Heart left ventricle (tissue), 16 donors: ENCODE results near the gene CNDP2. TPM values are rescaled to one million over a fixed set of nuclear protein-coding genes. Genes with fewer than 3 reads are reported as not detected.

ENCODE experiments used
- ATAC-seq, 4 donors: fragments of 200-7000 bp; cut with Tn5 transposase; one replicate each; pipeline ENCODE4 v1.9.1; 2020 to 2022; ENCODE audit warnings: moderate library complexity in 4 of 4, mild to moderate bottlenecking in 3 of 4, moderate number of reproducible peaks in 1 of 4
- DNase-seq, 5 donors: peaks; one replicate each; pipeline ENCODE4 v3.0.0-alpha.2; 2020
- H3K27ac ChIP-seq, 12 donors: fragments of 200-600 bp; sonication (generic) in 4 of 12; one replicate each; pipeline versions ENCODE4 v1.5.0 to v1.8.0; 2016 to 2022; ENCODE audit warnings: mild to moderate bottlenecking in 2 of 12
- H3K27me3 ChIP-seq, 9 donors: fragments of 200-600 bp; sonication (generic) in 2 of 9; one replicate each; pipeline versions ENCODE4 v1.5.1 to v1.8.0; 2016 to 2022; ENCODE audit warnings: mild to moderate bottlenecking in 3 of 9
- H3K36me3 ChIP-seq, 9 donors: fragments of 200-600 bp; sonication (generic) in 2 of 9; one replicate each; pipeline versions ENCODE4 v1.5.0 to v1.8.0; 2018 to 2022; ENCODE audit warnings: mild to moderate bottlenecking in 2 of 9
- H3K4me1 ChIP-seq, 12 donors: fragments of 200-600 bp; sonication (generic) in 4 of 12; one replicate each; pipeline versions ENCODE4 v1.5.0 to v1.8.0; 2016 to 2022; ENCODE audit warnings: mild to moderate bottlenecking in 3 of 12
- H3K4me3 ChIP-seq, 12 donors: fragments of 200-600 bp; sonication (generic) in 4 of 12; one replicate each; pipeline versions ENCODE4 v1.5.0 to v1.8.0; 2017 to 2022; ENCODE audit warnings: mild to moderate bottlenecking in 9 of 12, moderate library complexity in 4 of 12
- H3K9me3 ChIP-seq, 12 donors: fragments of 200-600 bp; sonication (generic) in 4 of 12; one replicate each; pipeline versions ENCODE4 v1.5.0 to v1.8.0; 2016 to 2022; ENCODE audit warnings: mild to moderate bottlenecking in 1 of 12
- POLR2A ChIP-seq, 2 donors: fragments of 450-650 bp; IDR thresholded peaks; one replicate each; pipeline ENCODE4 v1.6.1; 2017; ENCODE audit warnings: antibody characterized with exemption in 2 of 2, mild to moderate bottlenecking in 2 of 2, moderate library complexity in 2 of 2
- WGBS, 4 donors: extraction: QIAGEN DNeasy Blood & Tissue Kit in 2 of 4; methylation state at CpG; one replicate each; pipeline versions ENCODE4 v1.1.5 to v1.1.7; 2013 to 2018; 5-methylcytosine and 5-hydroxymethylcytosine counted together
- intact Hi-C, 10 donors: fragments of 100-400 bp; cut with DNase I; formaldehyde crosslinking; loops; one replicate each; pipeline versions ENCODE4 v1.11.1 to v1.14.2; 2022
- polyA plus RNA-seq, 2 donors: library from polyadenylated mRNA; stranded (reverse); fragments of 200-250 nt; gene quantifications; one replicate each; pipeline ENCODE4 v1.2.3, GENCODE V29; 2013
- total RNA-seq, 9 donors: library from RNA; depleted of rRNA in 2 of 9; stranded (reverse); fragments of >200 nt in 2 of 9; fragmentation: NEBNext Ultra II Directional in 3 of 9; extraction: Animal tissue kit (Norgen Biotek cat#: 25700) in 3 of 9; gene quantifications; one replicate each; pipeline versions ENCODE4 v1.1.0 to v1.2.4, GENCODE V29; 2016 to 2023
- TF ChIP-seq, protein P1 (sequence below), 12 donors: fragments of 200-600 bp; sonication (generic) in 4 of 12; IDR thresholded peaks; one replicate each; pipeline versions ENCODE4 v1.5.0 to v1.8.0; 2018 to 2022; ENCODE audit warnings: antibody characterized with exemption in 12 of 12, mild to moderate bottlenecking in 5 of 12
- donor health status: ischemic (EF 13 %, LVEDD 7.1; RV severe dilation, severe dysfunction).
- donor health status: healthy with polysubstance abuse.
- donor health status: DM: no; HTN: yes; CAD: no.
- donor health status: DM: no; HTN: no; CAD: no.
- donor health status: ischemic (EF 25% LVEDD 6.9; RV normal size, moderate dysfunction).
- donor health status: ischemic (EF 25% LVEDD 5.7; RV mildly dilated, moderate dysfunction).
- donor health status: healthy.
- donor health status: DM: yes; HTN: yes; CAD: no.
- donor health status: ischemic (EF 35%, LVEDD 5.7; RV mildly dilated, moderate dysfunction).
- donor health status: nonischemic (EF 11% LVEDD 7.7; RV severe dilation, severe dysfunction).
- donor health status: DM: yes; HTN: yes; CAD: no.
- donor health status: PGD.
- donor health status: ischemic (EF 29% LVEDD 5.4; RV normal size, mild dysfunction).
- donor health status: nonischemic (EF 23%, LVEDD 6.1; RV moderate dilation, normal function).

CNDP2 gene
- total and polyA plus RNA-seq, 11 donors, result 38.3 to 162 (median 76.3) TPM

DNA sequence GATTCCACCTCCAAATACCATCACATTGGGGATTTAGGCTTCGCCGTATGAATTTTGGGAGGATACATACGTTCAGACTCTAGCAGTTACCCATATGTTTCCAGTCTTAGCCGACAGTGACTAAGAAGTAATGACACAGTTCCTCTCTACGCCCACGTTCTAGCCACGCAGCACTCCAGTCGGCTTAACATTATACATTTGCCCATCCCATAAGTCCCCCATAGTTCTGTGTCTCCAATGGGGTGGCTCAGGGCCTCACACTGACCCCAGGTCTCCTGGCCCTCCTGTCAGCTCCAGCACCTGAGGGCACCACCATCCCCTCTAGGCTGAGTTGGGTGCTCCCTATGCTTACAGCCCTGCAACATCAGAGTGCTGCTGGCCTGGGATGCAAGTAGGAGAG is 18.4 kb upstream of the CNDP2 start:
- intact Hi-C loops, result loop anchor here in 9 of 10 donors (2.0 to 10.0 kb wide), 4 partner anchors 125 to 283 kb away; no protein-coding TSS in a partner anchor
- no peak overlapping the region for H3K27ac ChIP-seq
- peaks cover 0 to 35% (median 0%) of the 10 kb centered on the region in 12 donors for H3K4me1 ChIP-seq
- 84 to 89% (median 87%) methylated on average over 8 of the region's 8 CpGs for WGBS, 4 donors
- peaks cover 0 to under 1% (median 0%) of the 10 kb centered on the region in 9 donors for H3K27me3 ChIP-seq
- H3K9me3 ChIP-seq, result no peaks in the 10 kb centered on the region
- ATAC-seq (no peak), DNase-seq (no peak)
- H3K4me3 ChIP-seq, result no peak overlapping the region
- H3K36me3 ChIP-seq, result no peaks in the 10 kb centered on the region
- TF ChIP-seq, protein P1, sequence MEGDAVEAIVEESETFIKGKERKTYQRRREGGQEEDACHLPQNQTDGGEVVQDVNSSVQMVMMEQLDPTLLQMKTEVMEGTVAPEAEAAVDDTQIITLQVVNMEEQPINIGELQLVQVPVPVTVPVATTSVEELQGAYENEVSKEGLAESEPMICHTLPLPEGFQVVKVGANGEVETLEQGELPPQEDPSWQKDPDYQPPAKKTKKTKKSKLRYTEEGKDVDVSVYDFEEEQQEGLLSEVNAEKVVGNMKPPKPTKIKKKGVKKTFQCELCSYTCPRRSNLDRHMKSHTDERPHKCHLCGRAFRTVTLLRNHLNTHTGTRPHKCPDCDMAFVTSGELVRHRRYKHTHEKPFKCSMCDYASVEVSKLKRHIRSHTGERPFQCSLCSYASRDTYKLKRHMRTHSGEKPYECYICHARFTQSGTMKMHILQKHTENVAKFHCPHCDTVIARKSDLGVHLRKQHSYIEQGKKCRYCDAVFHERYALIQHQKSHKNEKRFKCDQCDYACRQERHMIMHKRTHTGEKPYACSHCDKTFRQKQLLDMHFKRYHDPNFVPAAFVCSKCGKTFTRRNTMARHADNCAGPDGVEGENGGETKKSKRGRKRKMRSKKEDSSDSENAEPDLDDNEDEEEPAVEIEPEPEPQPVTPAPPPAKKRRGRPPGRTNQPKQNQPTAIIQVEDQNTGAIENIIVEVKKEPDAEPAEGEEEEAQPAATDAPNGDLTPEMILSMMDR (IDR thresholded peaks at IDR 0.05), result no peak
- TF ChIP-seq POLR2A (IDR thresholded peaks at IDR 0.05), result no peak

GRCh38 chr18:74478316-74478715 is 17.8 kb upstream of the CNDP2 start:
- DNase-seq (no peak), ATAC-seq (no peak)
- Histone ChIP-seq H3K4me3 (no peak overlapping the region), H3K27ac (no peak overlapping the region), H3K36me3 (no peaks in the 10 kb centered on the region), H3K4me1 (peaks cover 0 to 35% (median 0%) of the 10 kb centered on the region in 12 donors), H3K27me3 (peaks cover 0 to 4% (median 0%) of the 10 kb centered on the region in 9 donors), H3K9me3 (no peaks in the 10 kb centered on the region)
- TF ChIP-seq, protein P1 (IDR thresholded peaks at IDR 0.05), result no peak
- no peak for TF ChIP-seq POLR2A (IDR thresholded peaks at IDR 0.05)
- WGBS, 4 donors, result 95 to 98% (median 96%) methylated on average over 6 to 7 of the region's 7 CpGs
- intact Hi-C loops, result loop anchor here in 7 of 10 donors (5.0 to 10.0 kb wide), 3 partner anchors 126 to 284 kb away; no protein-coding TSS in a partner anchor

- intact Hi-C loops, result loop anchor here in 7 of 10 donors (5.0 to 10.0 kb wide), 3 partner anchors 127 to 284 kb away; no protein-coding TSS in a partner anchor
Observed at GRCh38 chr18:74478880-74479279, 17.3 kb upstream of the CNDP2 start.

DNA sequence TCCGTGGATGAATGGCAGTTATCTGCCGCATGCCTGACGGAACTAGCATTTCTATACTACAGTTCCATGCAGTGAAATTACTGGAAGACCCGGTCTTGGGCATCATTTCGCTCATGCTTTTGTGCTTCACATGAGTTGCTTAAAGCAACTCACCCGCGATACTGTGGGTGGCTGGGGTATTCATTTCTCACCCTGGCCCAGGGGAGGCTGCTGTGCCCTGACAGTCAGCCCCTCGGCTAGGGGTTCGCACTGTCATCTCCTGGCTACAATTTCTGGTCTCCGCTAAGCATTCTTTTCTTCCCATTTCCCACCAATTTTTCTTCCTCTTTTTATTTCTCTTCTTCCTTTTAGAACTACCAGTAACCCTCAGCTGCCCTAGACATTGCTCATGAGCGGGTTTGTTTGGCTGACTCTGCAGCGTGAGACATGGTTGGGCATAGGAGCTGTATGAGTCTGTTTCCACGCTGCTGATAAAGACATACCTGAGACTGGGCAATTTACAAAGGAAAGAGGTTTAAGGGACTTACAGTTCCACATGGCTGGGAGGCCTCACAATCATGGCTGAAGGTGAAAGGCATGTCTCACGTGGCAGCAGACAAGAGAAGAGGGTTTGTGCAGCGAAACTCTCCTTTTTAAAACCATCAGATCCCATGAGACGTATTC is 16.5 kb upstream of the CNDP2 start:
- intact Hi-C loops, result loop anchor here in 7 of 10 donors (5.0 to 10.0 kb wide), 3 partner anchors 127 to 285 kb away; no protein-coding TSS in a partner anchor
- H3K4me1 ChIP-seq, result peaks cover 0 to 37% (median under 1%) of the 10 kb centered on the region in 12 donors
- DNase-seq (no peak), ATAC-seq (peak in 1 of 4 donors; percentile 55)
- TF ChIP-seq, protein P1 (IDR thresholded peaks at IDR 0.05), result no peak
- TF ChIP-seq POLR2A (IDR thresholded peaks at IDR 0.05), result no peak
- H3K27me3 ChIP-seq, result peaks cover 0 to 4% (median 0%) of the 10 kb centered on the region in 9 donors
- no peaks in the 10 kb centered on the region for H3K9me3 ChIP-seq
- H3K36me3 ChIP-seq, result no peaks in the 10 kb centered on the region
- H3K4me3 ChIP-seq, result no peak overlapping the region
- 89 to 96% (median 93%) methylated on average over 16 of the region's 16 CpGs for WGBS, 4 donors
- H3K27ac ChIP-seq, result peak overlapping the region in 1 of 12 donors; percentile 71

More at GRCh38 chr18:74478880-74479279, 17.3 kb upstream of the CNDP2 start:
- TF ChIP-seq, protein P1 (IDR thresholded peaks at IDR 0.05), result no peak
- TF ChIP-seq POLR2A (IDR thresholded peaks at IDR 0.05), result no peak
- H3K9me3 ChIP-seq, result no peaks in the 10 kb centered on the region
- 83 to 88% (median 86%) methylated on average over 6 of the region's 6 CpGs for WGBS, 4 donors
- H3K36me3 ChIP-seq, result no peaks in the 10 kb centered on the region
- ATAC-seq (no peak), DNase-seq (no peak)
- H3K4me1 ChIP-seq, result peaks cover 0 to 35% (median 0%) of the 10 kb centered on the region in 12 donors
- peaks cover 0 to 4% (median 0%) of the 10 kb centered on the region in 9 donors for H3K27me3 ChIP-seq
- peak overlapping the region in 1 of 12 donors; percentile 71 for H3K27ac ChIP-seq
- no peak overlapping the region for H3K4me3 ChIP-seq
